GM20000 (cell line): Measurements from ENCODE around the gene ZIC5.

ENCODE experiments used
- DNase-seq: peaks from one replicate; pipeline ENCODE4 v3.0.0; 2012; ENCODE audit warnings: low spot score
- TF ChIP-seq, protein P1 (sequence below): IDR thresholded peaks from 2 replicates; pipeline ENCODE4 v1.5.1; 2012; ENCODE audit warnings: mild to moderate bottlenecking, control low read depth; ENCODE audit errors: extremely low read depth, missing control alignments

Gene ZIC5

DNA sequence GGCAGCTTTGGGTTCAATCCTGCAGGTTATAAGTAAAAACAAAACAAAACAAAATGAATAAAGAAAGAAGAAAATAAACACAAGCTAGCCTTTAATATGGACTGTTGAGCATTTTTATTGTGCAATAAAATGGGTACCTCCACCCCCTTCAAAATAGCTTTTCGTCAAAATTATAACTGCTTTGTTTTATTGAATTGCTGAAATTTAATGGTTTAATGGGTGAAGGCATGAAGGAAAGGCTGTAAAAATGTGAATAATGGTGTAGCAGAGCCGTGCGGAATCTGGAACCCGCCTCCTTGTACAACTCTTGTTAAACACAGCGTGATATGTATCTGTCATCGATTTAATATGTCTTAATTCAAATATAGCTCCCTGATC, 2.2 kb upstream of the ZIC5 start:
- DNase-seq = no peak
- TF ChIP-seq, protein P1, sequence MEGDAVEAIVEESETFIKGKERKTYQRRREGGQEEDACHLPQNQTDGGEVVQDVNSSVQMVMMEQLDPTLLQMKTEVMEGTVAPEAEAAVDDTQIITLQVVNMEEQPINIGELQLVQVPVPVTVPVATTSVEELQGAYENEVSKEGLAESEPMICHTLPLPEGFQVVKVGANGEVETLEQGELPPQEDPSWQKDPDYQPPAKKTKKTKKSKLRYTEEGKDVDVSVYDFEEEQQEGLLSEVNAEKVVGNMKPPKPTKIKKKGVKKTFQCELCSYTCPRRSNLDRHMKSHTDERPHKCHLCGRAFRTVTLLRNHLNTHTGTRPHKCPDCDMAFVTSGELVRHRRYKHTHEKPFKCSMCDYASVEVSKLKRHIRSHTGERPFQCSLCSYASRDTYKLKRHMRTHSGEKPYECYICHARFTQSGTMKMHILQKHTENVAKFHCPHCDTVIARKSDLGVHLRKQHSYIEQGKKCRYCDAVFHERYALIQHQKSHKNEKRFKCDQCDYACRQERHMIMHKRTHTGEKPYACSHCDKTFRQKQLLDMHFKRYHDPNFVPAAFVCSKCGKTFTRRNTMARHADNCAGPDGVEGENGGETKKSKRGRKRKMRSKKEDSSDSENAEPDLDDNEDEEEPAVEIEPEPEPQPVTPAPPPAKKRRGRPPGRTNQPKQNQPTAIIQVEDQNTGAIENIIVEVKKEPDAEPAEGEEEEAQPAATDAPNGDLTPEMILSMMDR = no peak

DNA sequence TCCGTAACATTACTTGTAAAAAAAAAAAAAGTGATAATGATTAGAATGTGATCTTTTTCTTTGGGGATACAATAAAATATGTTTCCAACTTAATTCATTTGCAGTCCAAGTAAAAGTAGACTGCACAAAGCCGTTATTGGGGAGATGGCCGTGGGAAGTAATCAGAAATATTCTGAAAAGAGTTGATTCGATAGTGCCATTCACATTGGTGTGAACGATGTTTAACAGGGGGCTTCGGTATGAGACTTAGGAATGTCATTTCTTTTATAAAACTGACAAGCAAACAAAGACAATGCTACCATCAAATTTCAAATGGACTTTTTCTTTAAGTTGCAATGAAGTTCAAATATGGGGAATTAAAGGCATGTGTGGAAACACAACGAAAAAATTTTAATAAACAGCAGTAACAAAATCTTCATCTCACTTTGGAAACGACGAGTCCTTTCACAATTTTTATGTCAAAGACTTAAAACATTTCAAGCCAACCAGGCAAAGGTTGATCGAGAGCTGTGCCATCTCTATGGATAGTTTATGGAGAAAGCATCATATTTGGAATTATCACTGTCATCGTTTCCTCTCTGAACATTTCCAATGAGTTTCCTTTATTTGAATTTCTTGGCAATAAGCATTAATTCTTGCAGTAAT, 1.7 kb upstream of the ZIC5 start:
- TF ChIP-seq, protein P1 = no peak
- no peak for DNase-seq

DNA sequence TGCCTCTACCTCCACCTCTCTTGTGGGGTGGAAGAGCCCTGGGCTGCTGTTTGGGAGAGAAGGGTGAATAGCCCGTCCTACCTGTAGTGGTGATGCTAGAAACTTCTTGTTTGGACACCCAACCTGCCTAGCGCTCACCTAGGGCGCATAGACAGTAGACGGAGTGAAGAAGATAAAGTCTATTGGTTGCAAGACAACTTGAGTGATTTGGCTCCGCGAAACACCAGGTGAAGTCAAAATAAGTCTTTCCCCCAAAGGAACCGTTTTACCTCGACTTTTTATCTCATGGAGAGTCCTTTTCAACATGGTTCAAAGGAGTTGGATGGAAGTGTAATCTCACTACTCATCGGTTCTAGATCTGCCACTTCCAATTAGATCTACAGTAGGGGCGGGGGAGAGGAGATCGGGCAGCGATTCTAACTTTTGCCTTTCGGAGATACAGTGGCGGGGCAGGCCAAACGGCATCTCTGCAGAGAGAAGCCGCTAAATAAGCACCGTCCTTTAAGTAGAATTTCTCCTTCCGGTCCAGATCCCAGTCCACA, 694 bp upstream of the ZIC5 start:
- TF ChIP-seq, protein P1 = no peak
- DNase-seq = no peak

DNA sequence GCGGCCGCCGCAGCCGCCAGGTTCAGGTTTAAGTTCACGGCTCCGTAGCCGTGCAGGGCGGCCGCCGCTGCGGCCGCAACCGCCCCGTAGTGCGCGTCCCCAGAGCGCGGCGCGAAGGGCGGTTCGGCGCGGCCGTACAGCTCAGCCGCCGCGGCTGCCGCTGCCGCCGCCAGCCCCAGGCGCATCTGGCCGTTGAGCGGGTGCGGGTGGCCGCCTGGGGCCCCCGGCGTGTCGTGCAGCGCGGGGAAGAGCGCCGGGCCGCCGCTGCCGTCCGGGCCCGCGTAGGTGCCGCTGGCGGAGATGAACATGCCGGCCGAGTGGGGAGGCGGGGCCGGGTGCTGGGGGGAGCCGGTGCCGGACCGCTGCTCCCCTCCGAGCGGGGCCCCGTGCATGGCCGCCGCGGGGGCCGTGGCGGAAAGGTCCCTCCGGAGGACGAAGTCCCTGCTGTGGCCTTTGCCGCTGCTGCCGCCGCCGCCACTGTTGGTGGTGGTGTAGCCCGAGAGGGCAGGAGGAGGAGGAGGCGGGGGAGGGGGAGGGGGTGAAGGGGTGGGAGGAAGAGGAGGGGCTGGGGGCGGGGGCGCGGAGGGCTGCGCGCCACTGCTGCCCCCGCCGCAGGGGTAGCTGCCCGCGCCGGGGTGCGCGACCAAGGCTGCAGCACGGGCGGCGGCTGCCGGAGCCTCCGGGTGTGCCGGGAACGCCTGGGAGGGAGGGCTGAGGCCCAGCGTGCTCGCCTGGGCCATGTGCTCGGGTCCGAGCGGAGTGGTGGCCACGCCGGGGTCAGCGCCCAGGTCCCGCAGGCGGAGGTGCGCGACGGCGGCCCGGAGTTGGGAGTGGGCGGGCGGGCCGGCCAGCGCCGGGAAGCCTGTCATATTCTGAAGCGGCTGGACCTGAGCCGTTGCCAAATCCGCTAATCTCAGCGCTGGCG, 654 bp downstream of the ZIC5 start:
- TF ChIP-seq, protein P1 = no peak
- DNase-seq = no peak

DNA sequence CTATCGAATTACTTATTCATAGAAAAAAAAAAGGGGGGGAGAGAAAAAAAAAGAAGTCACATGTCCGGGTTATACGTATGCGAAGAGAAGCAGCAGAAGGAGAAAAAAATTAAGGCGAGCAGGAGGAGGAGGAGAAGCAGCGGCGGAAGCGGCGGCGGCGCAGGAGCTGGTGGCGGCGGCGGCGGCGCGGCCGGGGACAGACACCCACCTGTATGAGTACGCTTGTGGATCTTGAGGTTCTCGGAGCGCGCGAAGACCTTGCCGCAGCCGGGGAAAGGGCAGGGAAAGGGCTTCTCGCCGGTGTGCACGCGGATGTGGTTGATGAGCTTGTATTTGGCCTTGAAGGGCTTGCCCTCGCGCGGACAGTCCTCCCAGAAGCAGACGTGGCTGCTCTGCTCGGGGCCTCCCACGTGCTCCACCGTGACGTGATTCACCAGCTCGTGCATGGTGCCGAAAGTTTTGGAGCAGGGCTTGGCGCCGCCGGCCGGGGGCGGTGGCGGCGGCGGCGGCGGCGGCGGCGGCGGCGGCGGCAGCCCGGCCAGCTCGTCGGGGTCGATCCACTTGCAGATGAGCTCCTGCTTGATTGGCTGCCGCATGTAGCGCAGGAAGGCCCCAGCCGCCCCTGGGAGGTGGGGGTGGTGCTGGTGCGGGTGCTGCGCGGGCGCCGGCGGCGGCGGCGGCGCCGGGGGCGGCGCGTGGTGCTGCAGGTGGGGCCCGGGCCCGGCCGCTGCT, 1.5 kb downstream of the ZIC5 start:
- TF ChIP-seq, protein P1 = no peak
- DNase-seq = no peak

DNA sequence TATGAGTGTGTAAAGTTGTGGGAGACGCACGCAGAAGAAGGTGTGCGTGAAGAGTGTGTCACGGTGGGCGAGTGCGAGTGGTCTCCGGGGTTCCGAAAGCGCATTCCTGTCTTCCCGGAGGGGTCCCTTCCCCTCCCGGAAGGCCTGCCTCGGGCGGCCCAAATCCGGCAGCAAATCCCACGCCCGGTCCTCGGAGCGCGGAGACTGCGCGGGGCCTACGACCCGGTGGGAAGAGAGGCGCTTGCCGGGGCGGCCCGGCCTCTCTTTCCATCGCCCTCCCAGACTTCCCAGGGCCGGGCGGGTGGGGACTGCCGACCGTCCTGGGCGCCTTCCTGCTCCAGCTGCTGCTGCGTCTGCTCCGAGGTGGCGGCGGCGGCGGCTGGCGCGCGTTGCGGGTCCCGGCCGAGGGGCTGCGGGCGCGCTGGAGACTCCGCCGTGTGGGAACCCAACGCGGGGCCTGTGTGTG, 2.1 kb downstream of the ZIC5 start:
- TF ChIP-seq, protein P1 = no peak
- no peak for DNase-seq
